ENCODE measurements around the gene FBLN1. TPM values are rescaled to one million over a fixed set of nuclear protein-coding genes. Genes with fewer than 3 reads are reported as not detected.

FBLN1 gene
- total and polyA plus RNA-seq, 2 of the 8 experiments (the other 6 are each of a cell fraction or from before 2014, with no cell fraction given) = 159 to 168 TPM

DNA sequence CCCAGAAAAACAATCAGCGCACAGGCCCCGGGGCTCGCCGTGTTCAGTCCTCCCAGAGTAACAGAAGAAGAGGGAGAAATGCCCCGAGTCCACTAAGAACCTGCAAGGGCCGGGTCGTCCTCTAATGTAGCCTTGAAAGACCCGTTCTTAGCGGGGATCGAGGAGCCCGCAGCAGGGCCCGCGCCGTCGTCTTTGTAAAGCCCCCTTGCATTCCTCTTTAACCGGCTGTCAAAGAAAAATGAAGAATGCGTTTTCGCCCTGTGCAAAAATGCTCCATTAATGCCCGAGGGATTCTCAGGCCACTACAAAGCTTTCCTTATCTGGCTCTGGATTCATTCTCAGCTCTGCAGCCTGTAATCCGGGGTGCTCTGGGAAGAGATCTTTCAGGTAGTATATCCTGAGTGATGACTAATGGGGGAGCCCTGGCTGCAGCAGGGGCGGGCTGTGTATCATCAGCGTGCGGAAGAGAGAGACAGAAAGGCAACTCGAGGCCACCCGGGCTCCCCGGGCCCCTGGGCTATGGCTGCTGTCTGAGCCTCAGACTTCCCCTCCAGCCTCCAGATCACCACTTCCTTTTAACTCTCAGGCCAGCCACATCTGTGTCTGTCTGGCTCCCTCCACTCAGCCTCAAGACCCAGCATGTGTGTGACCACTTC is 78.2 kb downstream of the FBLN1 start:
- Histone ChIP-seq H3K27me3 (replicated peaks in 1 of 4; ENCODE audit: control insufficient read depth in 3 of 4, extremely low read depth in 1 of 4, insufficient read depth in 3 of 4, low read length in 3 of 4) (no peaks in the 10 kb centered on the region), H3K9me3 (ENCODE audit: insufficient read depth in 2 of 2, low read depth in 1 of 2, low read length in 1 of 2) (no peaks in the 10 kb centered on the region), H2BK12ac (ENCODE audit: low read depth, low read length) (no peak overlapping the region), H2BK5ac (ENCODE audit: low read depth, low read length) (no peak overlapping the region), H2BK20ac (ENCODE audit: low read length) (no peak overlapping the region), H3K56ac (replicated peaks; ENCODE audit: insufficient read length, low read depth, low read length) (no peak overlapping the region), H3K79me2 (ENCODE audit: control insufficient read depth in 1 of 2, insufficient read depth in 2 of 2, low read length in 2 of 2) (no peaks in the 10 kb centered on the region), H3K4me2 (ENCODE audit: insufficient read depth in 1 of 2, low read depth in 2 of 2, low read length in 2 of 2) (no peak overlapping the region), H4K5ac (ENCODE audit: insufficient read length, low read depth, low read length) (no peak overlapping the region), H3K36me3 (ENCODE audit: control insufficient read depth in 2 of 4, insufficient read depth in 4 of 4, low read length in 3 of 4) (0 out of 8 replicates have a peak, but pooled peaks cover 0 to 2% (median 0%) of the 10 kb centered on the region in 4 experiments), H4K91ac (replicated peaks; ENCODE audit: insufficient read length, low read length) (no peak overlapping the region), H4K20me1 (replicated peaks in 1 of 2; ENCODE audit: control insufficient read depth in 1 of 2, insufficient read depth in 2 of 2, low read length in 2 of 2) (no peaks in the 10 kb centered on the region), H3K4me1 (replicated peaks in 1 of 4; ENCODE audit: control insufficient read depth in 3 of 4, insufficient read depth in 4 of 4, low read length in 3 of 4) (no peaks in the 10 kb centered on the region), H4K8ac (ENCODE audit: extremely low read depth, insufficient read depth, low read length) (no peak overlapping the region), H3K23me2 (ENCODE audit: low read depth, low read length) (no peaks in the 10 kb centered on the region), H3K27ac (ENCODE audit: low read depth, low read length) (no peak overlapping the region), H3K23ac (ENCODE audit: insufficient read length) (no peak overlapping the region), H2BK120ac (replicated peaks; ENCODE audit: low read depth, low read length) (no peak overlapping the region), H2AFZ (ENCODE audit: low read length) (no peak overlapping the region), H3K9ac (replicated peaks in 1 of 4; ENCODE audit: extremely low read depth in 1 of 4, low read depth in 3 of 4, low read length in 3 of 4) (no peak overlapping the region), H3K79me1 (ENCODE audit: low read depth, low read length) (no peaks in the 10 kb centered on the region), H3K14ac (ENCODE audit: insufficient read length) (no peak overlapping the region), H2BK15ac (ENCODE audit: low read length) (no peak overlapping the region), H3K4ac (replicated peaks; ENCODE audit: insufficient read length, low read depth, low read length) (no peak overlapping the region), H3K4me3 (ENCODE audit: extremely low read depth in 1 of 4, insufficient read depth in 2 of 4, low read depth in 3 of 4, low read length in 4 of 4) (no peak overlapping the region), H3K18ac (ENCODE audit: extremely low read depth, low read length) (no peak overlapping the region), H2AK5ac (ENCODE audit: low read depth, low read length) (no peak overlapping the region)
- ChIA-PET CTCF (ENCODE audit: partially characterized antibody) (interaction anchor here (0.6 to 0.9 kb wide), 2 partner anchors 134 to 141 kb away, joined by 3 read pairs; no protein-coding TSS in a partner anchor), POLR2A (ENCODE audit: partially characterized antibody) (no interaction called here)
- WGBS, 2 experiments (ENCODE audit: extremely low coverage in 1 of 2, insufficient coverage in 1 of 2, insufficient read length in 1 of 2, insufficient replicate concordance in 2 of 2, low coverage in 1 of 2, low lambda C conversion rate in 2 of 2, missing lambda C conversion rate in 1 of 2) = 91% methylated on average over 26 of the region's 26 CpGs; no CpG with 5 or more reads in 1 of the 2 experiments
- no peak for DNase-seq (ENCODE audit: low read depth in 1 of 2, low spot score in 2 of 2)
- TF ChIP-seq TAF1 (IDR thresholded peaks at IDR 0.05; ENCODE audit: low read depth, low read length) (no peak), SUZ12 (IDR thresholded peaks at IDR 0.05; ENCODE audit: low read length) (no peak), TBP (IDR thresholded peaks at IDR 0.05; ENCODE audit: low read depth, low read length) (no peak), FOSL1 (IDR thresholded peaks at IDR 0.05; ENCODE audit: insufficient read depth, low read depth, low read length) (no peak), TEAD4 (IDR thresholded peaks at IDR 0.05; ENCODE audit: low read depth, low read length) (no peak), MAFK (IDR thresholded peaks at IDR 0.05; ENCODE audit: low read depth, low read length) (no peak), HDAC6 (IDR thresholded peaks at IDR 0.05; ENCODE audit: low read depth, low read length) (no peak), YY1 (IDR thresholded peaks at IDR 0.05; ENCODE audit: low read depth, low read length) (no peak)
- TF ChIP-seq, protein P1, sequence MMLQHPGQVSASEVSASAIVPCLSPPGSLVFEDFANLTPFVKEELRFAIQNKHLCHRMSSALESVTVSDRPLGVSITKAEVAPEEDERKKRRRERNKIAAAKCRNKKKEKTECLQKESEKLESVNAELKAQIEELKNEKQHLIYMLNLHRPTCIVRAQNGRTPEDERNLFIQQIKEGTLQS (IDR thresholded peaks at IDR 0.05; ENCODE audit: insufficient read depth, low read depth, low read length) = no peak
- no peak for FAIRE-seq

Measured in H1 (cell line).